Measurements from ENCODE around the gene FAM219B. TPM values are rescaled to one million over a fixed set of nuclear protein-coding genes. Genes with fewer than 3 reads are reported as not detected.

FAM219B gene
- total RNA-seq, 4 donors from 2014 or later: 28.2 to 32.9 (median 31.2) TPM

GRCh38 chr15:74850393-74850792 lies 56.3 kb downstream of the FAM219B start:
- Histone ChIP-seq H3K9me3 (no peaks in the 10 kb centered on the region), H3K4me3 (no peak overlapping the region), H3K27ac (no peak overlapping the region), H3K36me3 (peaks cover 0 to 73% of the 10 kb centered on the region in 2 donors), H3K4me1 (peaks cover 7 to 18% of the 10 kb centered on the region in 2 donors), H3K27me3 (no peaks in the 10 kb centered on the region)
- ATAC-seq (no peak), DNase-seq (no peak)
- intact Hi-C loops (cut with DNase I; ENCODE audit: low total_unique reads) (no loop called here), in situ Hi-C loops (cut with MboI; ENCODE audit: low sequenced_read_pairs in 4 of 4) (no loop called here)
- TF ChIP-seq, protein P1, sequence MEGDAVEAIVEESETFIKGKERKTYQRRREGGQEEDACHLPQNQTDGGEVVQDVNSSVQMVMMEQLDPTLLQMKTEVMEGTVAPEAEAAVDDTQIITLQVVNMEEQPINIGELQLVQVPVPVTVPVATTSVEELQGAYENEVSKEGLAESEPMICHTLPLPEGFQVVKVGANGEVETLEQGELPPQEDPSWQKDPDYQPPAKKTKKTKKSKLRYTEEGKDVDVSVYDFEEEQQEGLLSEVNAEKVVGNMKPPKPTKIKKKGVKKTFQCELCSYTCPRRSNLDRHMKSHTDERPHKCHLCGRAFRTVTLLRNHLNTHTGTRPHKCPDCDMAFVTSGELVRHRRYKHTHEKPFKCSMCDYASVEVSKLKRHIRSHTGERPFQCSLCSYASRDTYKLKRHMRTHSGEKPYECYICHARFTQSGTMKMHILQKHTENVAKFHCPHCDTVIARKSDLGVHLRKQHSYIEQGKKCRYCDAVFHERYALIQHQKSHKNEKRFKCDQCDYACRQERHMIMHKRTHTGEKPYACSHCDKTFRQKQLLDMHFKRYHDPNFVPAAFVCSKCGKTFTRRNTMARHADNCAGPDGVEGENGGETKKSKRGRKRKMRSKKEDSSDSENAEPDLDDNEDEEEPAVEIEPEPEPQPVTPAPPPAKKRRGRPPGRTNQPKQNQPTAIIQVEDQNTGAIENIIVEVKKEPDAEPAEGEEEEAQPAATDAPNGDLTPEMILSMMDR (IDR thresholded peaks at IDR 0.05 in 4 of 5, conservative IDR thresholded peaks at IDR 0.05 in 1 of 5): no peak
- no peak for TF ChIP-seq POLR2A (IDR thresholded peaks at IDR 0.05)

Other genes starting within 250 kb of the FAM219B start
- gene EDC3, start 210.8 kb downstream of the FAM219B start, total RNA-seq: 10 to 100 TPM in 3 of 4 donors, 1 to 10 TPM in 1; 7.9 to 19.4 (median 11.6) TPM
- gene CYP1A1, start 181.3 kb downstream of the FAM219B start, total RNA-seq: 1 to 10 TPM in 2 of 4 donors, under 1 TPM in 2; 0.41 to 3.0 (median 1.6) TPM
- not detected for gene CYP1A2, start 158.0 kb downstream of the FAM219B start, total RNA-seq
- gene CSK, start 124.8 kb downstream of the FAM219B start, total RNA-seq: 10 to 100 TPM in 2 of 4 donors, 1 to 10 TPM in 2; 6.4 to 11.7 (median 10.8) TPM
- gene LMAN1L, start 94.0 kb downstream of the FAM219B start, total RNA-seq: not detected
- gene CPLX3, start 80.2 kb downstream of the FAM219B start, total RNA-seq: not detected
- 10 to 100 TPM; 39.0 to 56.5 (median 48.1) TPM for gene ULK3, start 63.7 kb downstream of the FAM219B start, total RNA-seq
- gene SCAMP2, start 33.5 kb downstream of the FAM219B start, total RNA-seq: 100 to 1,000 TPM in 1 of 4 donors, 10 to 100 TPM in 3; 46.3 to 122 (median 74.3) TPM
- gene MPI, start 16.8 kb downstream of the FAM219B start, total RNA-seq: 100 to 1,000 TPM in 2 of 4 donors, 10 to 100 TPM in 2; 66.7 to 129 (median 98.5) TPM
- gene COX5A, start 31.2 kb upstream of the FAM219B start, total RNA-seq: 100 to 1,000 TPM; 425 to 558 (median 512) TPM
- gene RPP25, start 49.9 kb upstream of the FAM219B start, total RNA-seq: 1 to 10 TPM; 1.0 to 5.1 (median 1.9) TPM
- under 1 TPM in 1 of 4 donors, not detected in 3; 0.47 TPM for gene SCAMP5, start 88.7 kb upstream of the FAM219B start, total RNA-seq
- 10 to 100 TPM in 2 of 4 donors, 1 to 10 TPM in 2; 5.5 to 20.2 (median 11.9) TPM for gene PPCDC, start 116.7 kb upstream of the FAM219B start, total RNA-seq

Measured in gastrocnemius medialis (tissue), 4 donors.